Hepatocyte (in vitro differentiated cells): ENCODE results near the gene DMC1. TPM values are rescaled to one million over a fixed set of nuclear protein-coding genes. Genes with fewer than 3 reads are reported as not detected.
A peak's percentile ranks its signal among the peaks of the same experiment; 100 is the strongest.

Experiments
- DNase-seq: peaks from one replicate; pipeline ENCODE4 v3.0.0-alpha.2; 2016; ENCODE audit warnings: low spot score
- H2AFZ ChIP-seq: fragments of 200-600 bp; sonication (generic); 2 replicates; pipeline ENCODE4 v1.6.0; 2016; ENCODE audit warnings: antibody characterized with exemption, mild to moderate bottlenecking
- H3K27ac ChIP-seq: fragments of 200-600 bp; sonication (generic); 2 replicates; pipeline ENCODE4 v1.5.1; 2016; ENCODE audit warnings: mild to moderate bottlenecking
- H3K27me3 ChIP-seq: fragments of 200-600 bp; sonication (generic); 2 replicates; pipeline ENCODE4 v1.6.1; 2016
- H3K36me3 ChIP-seq: fragments of 200-600 bp; sonication (generic); replicated peaks from 2 replicates; pipeline ENCODE4 v1.5.1; 2016; ENCODE audit warnings: low read depth; ENCODE audit not compliant: insufficient read depth
- H3K4me1 ChIP-seq: fragments of 200-600 bp; sonication (generic); 2 replicates; pipeline ENCODE4 v1.5.1; 2016; ENCODE audit warnings: mild to moderate bottlenecking, moderate library complexity; ENCODE audit not compliant: insufficient read depth
- H3K4me2 ChIP-seq: fragments of 200-600 bp; sonication (generic); 2 replicates; pipeline ENCODE4 v1.6.0; 2016
- H3K4me3 ChIP-seq: fragments of 200-600 bp; sonication (generic); 2 replicates; pipeline ENCODE4 v1.5.1; 2016; ENCODE audit warnings: mild to moderate bottlenecking
- H3K79me2 ChIP-seq: fragments of 200-600 bp; sonication (generic); 2 replicates; pipeline ENCODE4 v1.6.0; 2017; ENCODE audit warnings: mild to moderate bottlenecking
- H3K9me2 ChIP-seq: fragments of 200-600 bp; sonication (generic); replicated peaks from 2 replicates; pipeline ENCODE4 v1.6.0; 2017; ENCODE audit warnings: mild to moderate bottlenecking; ENCODE audit not compliant: insufficient read depth
- H3K9me3 ChIP-seq: fragments of 200-600 bp; sonication (generic); 2 replicates; pipeline ENCODE4 v1.5.1; 2016; ENCODE audit warnings: low read depth, mild to moderate bottlenecking
- H4K20me1 ChIP-seq: fragments of 200-600 bp; sonication (generic); 2 replicates; pipeline ENCODE4 v1.6.0; 2016; ENCODE audit warnings: mild to moderate bottlenecking; ENCODE audit not compliant: insufficient read depth, poor library complexity, severe bottlenecking
- EZH2 ChIP-seq: fragments of 200-600 bp; sonication (generic); IDR thresholded peaks from 2 replicates; pipeline ENCODE4 v1.6.1; 2016; ENCODE audit warnings: antibody characterized with exemption, mild to moderate bottlenecking, borderline replicate concordance
- EZH2phosphoT487 ChIP-seq: fragments of 200-600 bp; sonication (generic); IDR thresholded peaks from one replicate; pipeline ENCODE4 v1.6.1; 2018; ENCODE audit warnings: antibody characterized with exemption, mild to moderate bottlenecking, low read depth, moderate library complexity; ENCODE audit not compliant: unreplicated experiment, severe bottlenecking
- WGBS: methylation state at CpG from one replicate; pipeline ENCODE4 v1.1.6; 2016; ENCODE audit warnings: low lambda C conversion rate; ENCODE audit errors: missing lambda C conversion rate; 5-methylcytosine and 5-hydroxymethylcytosine counted together
- polyA plus RNA-seq: library from polyadenylated mRNA; unstranded; fragments of >200 nt; fragmentation: Nextera tagmentation; extraction: Ambion mirVana; gene quantifications from 2 replicates; pipeline ENCODE4 v1.2.1, GENCODE V29; 2016
- total RNA-seq: library from RNA; depleted of rRNA; stranded (reverse); fragments of >200 nt; gene quantifications from 2 replicates; pipeline ENCODE4 v1.2.3, GENCODE V29; 2014
- TF ChIP-seq, protein P1 (sequence below): fragments of 200-600 bp; sonication (generic); IDR thresholded peaks from 2 replicates; pipeline ENCODE4 v1.5.1; 2016; ENCODE audit warnings: antibody characterized with exemption, mild to moderate bottlenecking; ENCODE audit not compliant: poor library complexity

Gene DMC1
- total and polyA plus RNA-seq, 2 experiments from 2014 or later, result 0.74 to 0.80 TPM

DNA sequence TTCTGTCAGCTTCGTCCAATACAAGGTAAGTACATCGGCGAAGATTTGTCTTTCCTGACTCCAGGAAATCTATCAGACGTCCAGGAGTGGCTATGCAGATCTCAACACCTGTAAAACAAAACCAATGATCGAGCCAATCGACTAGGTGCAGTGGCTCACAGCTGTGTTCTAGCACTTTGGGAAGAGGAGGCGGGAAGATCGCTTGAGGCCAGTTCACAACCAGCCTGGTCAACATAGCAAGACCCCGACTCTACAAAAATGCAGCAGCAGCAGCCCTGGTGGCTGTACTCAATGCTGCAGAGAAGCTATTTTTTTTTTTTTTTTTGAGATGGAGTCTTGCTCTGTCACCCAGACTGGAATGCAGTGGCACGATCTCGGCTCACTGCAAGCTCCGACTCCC, 75.0 kb downstream of the DMC1 start:
- peaks cover 85% of the 10 kb centered on the region for H3K79me2 ChIP-seq
- DNase-seq, result no peak
- H2AFZ ChIP-seq, result no peak overlapping the region
- H3K27me3 ChIP-seq, result no peaks in the 10 kb centered on the region
- no peak for TF ChIP-seq EZH2phosphoT487
- TF ChIP-seq, protein P1, sequence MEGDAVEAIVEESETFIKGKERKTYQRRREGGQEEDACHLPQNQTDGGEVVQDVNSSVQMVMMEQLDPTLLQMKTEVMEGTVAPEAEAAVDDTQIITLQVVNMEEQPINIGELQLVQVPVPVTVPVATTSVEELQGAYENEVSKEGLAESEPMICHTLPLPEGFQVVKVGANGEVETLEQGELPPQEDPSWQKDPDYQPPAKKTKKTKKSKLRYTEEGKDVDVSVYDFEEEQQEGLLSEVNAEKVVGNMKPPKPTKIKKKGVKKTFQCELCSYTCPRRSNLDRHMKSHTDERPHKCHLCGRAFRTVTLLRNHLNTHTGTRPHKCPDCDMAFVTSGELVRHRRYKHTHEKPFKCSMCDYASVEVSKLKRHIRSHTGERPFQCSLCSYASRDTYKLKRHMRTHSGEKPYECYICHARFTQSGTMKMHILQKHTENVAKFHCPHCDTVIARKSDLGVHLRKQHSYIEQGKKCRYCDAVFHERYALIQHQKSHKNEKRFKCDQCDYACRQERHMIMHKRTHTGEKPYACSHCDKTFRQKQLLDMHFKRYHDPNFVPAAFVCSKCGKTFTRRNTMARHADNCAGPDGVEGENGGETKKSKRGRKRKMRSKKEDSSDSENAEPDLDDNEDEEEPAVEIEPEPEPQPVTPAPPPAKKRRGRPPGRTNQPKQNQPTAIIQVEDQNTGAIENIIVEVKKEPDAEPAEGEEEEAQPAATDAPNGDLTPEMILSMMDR, result no peak
- no peak for TF ChIP-seq EZH2
- no peak overlapping the region for H3K4me2 ChIP-seq
- H3K27ac ChIP-seq, result no peak overlapping the region
- H4K20me1 ChIP-seq, result peaks cover 88% of the 10 kb centered on the region
- H3K36me3 ChIP-seq, result peaks cover 16% of the 10 kb centered on the region
- no peaks in the 10 kb centered on the region for H3K9me3 ChIP-seq
- no peaks in the 10 kb centered on the region for H3K9me2 ChIP-seq
- WGBS, result 94% methylated on average over 12 of the region's 12 CpGs
- H3K4me1 ChIP-seq, result no peaks in the 10 kb centered on the region
- H3K4me3 ChIP-seq, result no peak overlapping the region

DNA sequence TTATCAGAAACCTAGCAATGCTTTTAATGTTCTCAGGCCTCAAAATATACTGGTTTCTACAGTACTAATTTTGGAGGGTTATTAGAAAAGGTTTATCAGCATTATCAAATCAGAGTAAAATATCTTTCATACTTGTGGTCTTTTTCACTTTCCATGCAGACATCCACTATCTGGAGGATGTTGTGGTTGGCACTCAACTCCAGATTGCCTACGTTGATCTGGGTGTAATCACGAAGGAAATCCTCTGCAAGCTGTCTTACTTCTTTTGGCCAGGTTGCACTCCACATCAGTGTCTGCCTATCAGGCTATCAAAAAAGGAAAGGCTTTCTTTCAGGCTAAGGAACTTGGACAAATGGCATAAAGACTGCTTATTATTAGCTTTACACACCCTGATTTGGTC, 75.5 kb downstream of the DMC1 start:
- peaks cover 16% of the 10 kb centered on the region for H3K36me3 ChIP-seq
- H3K27me3 ChIP-seq, result no peaks in the 10 kb centered on the region
- H3K9me2 ChIP-seq, result no peaks in the 10 kb centered on the region
- DNase-seq, result no peak
- peaks cover 88% of the 10 kb centered on the region for H4K20me1 ChIP-seq
- H3K27ac ChIP-seq, result no peak overlapping the region
- no peaks in the 10 kb centered on the region for H3K4me1 ChIP-seq
- H3K79me2 ChIP-seq, result peaks cover 85% of the 10 kb centered on the region
- no peak overlapping the region for H3K4me3 ChIP-seq
- H3K9me3 ChIP-seq, result no peaks in the 10 kb centered on the region
- H2AFZ ChIP-seq, result no peak overlapping the region
- WGBS, result 81% methylated on average over 2 of the region's 2 CpGs
- no peak for TF ChIP-seq EZH2phosphoT487
- TF ChIP-seq, protein P1, result no peak
- no peak for TF ChIP-seq EZH2
- no peak overlapping the region for H3K4me2 ChIP-seq

DNA sequence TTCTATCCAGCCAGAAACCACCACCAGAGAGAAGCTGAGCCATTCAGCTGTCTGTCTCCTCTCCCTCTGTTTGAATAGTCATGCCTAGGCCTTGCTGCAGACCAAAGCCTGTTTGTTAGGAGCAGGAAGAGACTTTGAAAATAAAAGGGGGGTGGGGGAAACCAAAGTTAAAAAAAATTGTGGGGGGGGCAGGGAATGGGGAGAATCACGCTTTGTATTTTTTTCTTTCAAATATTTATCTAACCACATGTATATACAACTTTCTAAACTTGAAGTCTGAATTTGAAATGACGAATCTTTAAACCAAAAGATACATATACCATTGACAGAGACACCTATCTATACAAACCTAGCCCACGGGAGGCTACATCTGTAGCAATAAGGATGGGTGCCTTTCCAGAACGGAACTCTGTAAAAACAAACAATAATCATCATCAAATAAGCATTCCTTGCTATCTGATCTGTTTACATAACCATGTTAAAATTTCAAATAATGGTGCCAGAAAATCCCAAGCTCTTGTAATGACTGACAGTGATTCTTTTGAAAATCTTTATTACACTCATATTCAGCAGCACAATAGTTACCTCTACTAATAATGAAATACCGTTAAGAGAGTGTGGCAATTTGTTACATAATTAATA, 78.2 kb downstream of the DMC1 start:
- TF ChIP-seq EZH2phosphoT487 (no peak), EZH2 (no peak)
- TF ChIP-seq, protein P1, result no peak
- H3K9me2 ChIP-seq, result no peaks in the 10 kb centered on the region
- H3K9me3 ChIP-seq, result no peaks in the 10 kb centered on the region
- peaks cover 16% of the 10 kb centered on the region for H3K36me3 ChIP-seq
- peaks cover 79% of the 10 kb centered on the region for H3K79me2 ChIP-seq
- peak overlapping the region; percentile 25 for H3K27ac ChIP-seq
- H3K4me1 ChIP-seq, result no peaks in the 10 kb centered on the region
- H3K4me2 ChIP-seq, result no peak overlapping the region
- H4K20me1 ChIP-seq, result peaks cover 94% of the 10 kb centered on the region
- H3K27me3 ChIP-seq, result no peaks in the 10 kb centered on the region
- DNase-seq, result no peak
- H2AFZ ChIP-seq, result no peak overlapping the region
- WGBS, result 77% methylated on average over 5 of the region's 5 CpGs
- no peak overlapping the region for H3K4me3 ChIP-seq
